ENCODE results near the gene TPGS1.

Gene TPGS1

DNA sequence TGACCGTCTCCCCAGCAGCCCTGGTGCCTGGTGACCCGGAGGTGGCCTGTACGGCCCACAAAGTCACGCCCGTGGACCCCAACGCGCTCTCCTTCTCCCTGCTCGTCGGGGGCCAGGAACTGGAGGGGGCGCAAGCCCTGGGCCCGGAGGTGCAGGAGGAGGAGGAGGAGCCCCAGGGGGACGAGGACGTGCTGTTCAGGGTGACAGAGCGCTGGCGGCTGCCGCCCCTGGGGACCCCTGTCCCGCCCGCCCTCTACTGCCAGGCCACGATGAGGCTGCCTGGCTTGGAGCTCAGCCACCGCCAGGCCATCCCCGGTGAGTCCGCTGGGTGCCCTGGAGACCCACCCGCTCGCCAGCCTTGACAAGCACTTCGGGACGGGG lies 8.8 kb upstream of the TPGS1 start:
- H3K4me3 ChIP-seq (ENCODE audit: low read depth, low read length) = no peak overlapping the region
- H3K4me1 ChIP-seq = no peaks in the 10 kb centered on the region
- H3K9me3 ChIP-seq = peaks cover 3% of the 10 kb centered on the region; the same call in 1 of the 2 replicates
- peaks cover 30% of the 10 kb centered on the region for H3K27me3 ChIP-seq
- peak; percentile 39 for DNase-seq
- H3K36me3 ChIP-seq = no peaks in the 10 kb centered on the region
- no peak for TF ChIP-seq CTCF (IDR thresholded peaks at IDR 0.05; ENCODE audit: low read depth, low read length)

DNA sequence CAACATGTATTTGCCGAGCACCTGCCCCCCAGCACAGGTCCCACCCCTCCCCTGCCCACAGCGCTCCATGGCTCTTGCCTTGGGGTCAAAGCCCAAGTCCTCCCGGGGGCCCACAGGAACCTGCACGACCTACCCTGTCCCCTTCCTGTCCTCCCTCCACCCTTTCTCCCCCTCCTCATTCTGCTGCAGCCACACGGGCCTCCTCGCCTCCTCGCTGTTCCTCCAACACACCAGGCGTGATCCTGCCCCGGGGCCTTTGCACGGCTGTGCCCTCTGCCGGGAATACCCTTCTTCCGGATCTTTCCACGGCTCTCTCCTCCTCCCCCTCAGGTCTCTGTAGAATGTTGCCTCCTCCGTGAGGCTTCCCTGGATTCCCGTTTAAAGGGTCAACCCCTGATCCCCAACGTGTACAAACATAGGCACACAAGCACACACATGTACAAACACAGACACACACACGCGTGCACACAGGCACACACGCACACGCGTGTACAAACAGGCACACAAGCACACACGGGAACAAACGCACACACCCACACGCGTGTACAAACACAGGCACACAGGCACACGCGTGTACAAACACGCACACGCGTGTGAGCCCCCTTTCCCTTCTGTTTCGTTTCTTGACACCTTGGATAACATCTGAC lies 8.2 kb upstream of the TPGS1 start:
- Histone ChIP-seq H3K36me3 (no peaks in the 10 kb centered on the region), H3K4me1 (no peaks in the 10 kb centered on the region), H3K9me3 (no peaks in the 10 kb centered on the region), H3K27me3 (peaks cover 30% of the 10 kb centered on the region), H3K4me3 (ENCODE audit: low read depth, low read length) (no peak overlapping the region)
- TF ChIP-seq CTCF (IDR thresholded peaks at IDR 0.05; ENCODE audit: low read depth, low read length) = no peak
- DNase-seq = no peak

- H3K4me3 ChIP-seq (ENCODE audit: low read depth, low read length) = no peak overlapping the region
- no peaks in the 10 kb centered on the region for H3K9me3 ChIP-seq
- H3K36me3 ChIP-seq = no peaks in the 10 kb centered on the region
- peaks cover 4% of the 10 kb centered on the region for H3K4me1 ChIP-seq
- no peak for TF ChIP-seq CTCF (IDR thresholded peaks at IDR 0.05; ENCODE audit: low read depth, low read length)
- H3K27me3 ChIP-seq = peaks cover 28% of the 10 kb centered on the region
- DNase-seq = no peak
Observed at GRCh38 chr19:501646-502045, 5.7 kb upstream of the TPGS1 start.

- H3K9me3 ChIP-seq = no peaks in the 10 kb centered on the region
- H3K4me1 ChIP-seq = peaks cover 4% of the 10 kb centered on the region
- peaks cover 9% of the 10 kb centered on the region for H3K27me3 ChIP-seq
- no peak for TF ChIP-seq CTCF (IDR thresholded peaks at IDR 0.05; ENCODE audit: low read depth, low read length)
- peaks cover 5% of the 10 kb centered on the region for H3K36me3 ChIP-seq
- no peak for DNase-seq
- H3K4me3 ChIP-seq (ENCODE audit: low read depth, low read length) = no peak overlapping the region
Observed at GRCh38 chr19:504616-505015, 2.7 kb upstream of the TPGS1 start.

- Histone ChIP-seq H3K27me3 (no peaks in the 10 kb centered on the region), H3K9me3 (no peaks in the 10 kb centered on the region), H3K36me3 (peaks cover 7% of the 10 kb centered on the region), H3K4me1 (peaks cover 4% of the 10 kb centered on the region), H3K4me3 (ENCODE audit: low read depth, low read length) (peak overlapping the region; percentile 94)
- TF ChIP-seq CTCF (IDR thresholded peaks at IDR 0.05; ENCODE audit: low read depth, low read length) = peak; percentile 85
- DNase-seq = peak; percentile 98
Observed at GRCh38 chr19:506404-507285, 652 bp upstream of the TPGS1 start.
